ENCODE data around the gene LRBA. TPM values are rescaled to one million over a fixed set of nuclear protein-coding genes. Genes with fewer than 3 reads are reported as not detected.

The LRBA gene
- polyA plus RNA-seq, 1 of the 3 experiments (the other 2 are of a cell fraction), result 11.4 TPM

DNA sequence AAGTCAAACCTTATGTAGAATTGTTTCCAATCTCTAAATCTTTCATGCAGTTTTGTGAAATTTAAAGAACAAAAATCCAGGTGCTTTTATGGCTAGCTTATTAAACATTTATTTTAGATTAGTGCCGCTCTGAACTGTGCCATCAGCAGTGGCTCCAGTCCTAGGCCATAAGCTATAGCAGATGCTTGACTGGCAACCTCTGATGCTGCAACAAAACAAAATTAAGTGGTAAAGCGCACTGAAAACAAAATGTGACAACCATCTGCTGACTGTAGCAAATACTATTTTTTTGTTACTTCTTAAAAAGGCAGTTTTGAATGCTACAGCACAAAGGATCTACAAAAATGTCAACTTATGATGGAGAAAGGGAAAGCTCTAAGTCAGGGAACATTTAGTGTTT lies 699.4 kb downstream of the LRBA start (continued):
- TF ChIP-seq, protein P1, sequence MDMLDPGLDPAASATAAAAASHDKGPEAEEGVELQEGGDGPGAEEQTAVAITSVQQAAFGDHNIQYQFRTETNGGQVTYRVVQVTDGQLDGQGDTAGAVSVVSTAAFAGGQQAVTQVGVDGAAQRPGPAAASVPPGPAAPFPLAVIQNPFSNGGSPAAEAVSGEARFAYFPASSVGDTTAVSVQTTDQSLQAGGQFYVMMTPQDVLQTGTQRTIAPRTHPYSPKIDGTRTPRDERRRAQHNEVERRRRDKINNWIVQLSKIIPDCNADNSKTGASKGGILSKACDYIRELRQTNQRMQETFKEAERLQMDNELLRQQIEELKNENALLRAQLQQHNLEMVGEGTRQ (IDR thresholded peaks at IDR 0.05; ENCODE audit: borderline replicate concordance, low read depth, low read length), result no peak
- no peak for TF ChIP-seq MAX (IDR thresholded peaks at IDR 0.05; ENCODE audit: low read depth)
- no peak for TF ChIP-seq GATA2 (CRISPR knock-in tag; IDR thresholded peaks at IDR 0.05)
- no peak for TF ChIP-seq RXRA (IDR thresholded peaks at IDR 0.05; ENCODE audit: borderline replicate concordance, low read depth)

- no peak overlapping the region for H2AFZ ChIP-seq (ENCODE audit: low read depth)
- H3K4me1 ChIP-seq (ENCODE audit: control insufficient read depth in 1 of 2, insufficient read depth in 2 of 2, low read depth in 1 of 2, low read length in 1 of 2), result peaks cover 5 to 30% of the 10 kb centered on the region in 2 experiments; a peak in 3 of 4 replicates
- no peak for DNase-seq
- H3K79me2 ChIP-seq (ENCODE audit: insufficient read depth), result no peaks in the 10 kb centered on the region
- ChIA-PET CTCF (interaction anchor here (0.6 to 1.3 kb wide), 3 partner anchors 17 to 551 kb away, joined by 3 to 4 read pairs (median 3); no protein-coding TSS in a partner anchor), POLR2A (no interaction called here)
- H3K9ac ChIP-seq, result no peak overlapping the region
- H4K20me1 ChIP-seq (ENCODE audit: insufficient read depth), result no peaks in the 10 kb centered on the region
- H3K27ac ChIP-seq (ENCODE audit: low read depth in 2 of 2, low read length in 1 of 2), result no peak overlapping the region; a peak in 1 of 4 replicates
- H3K4me2 ChIP-seq, result no peak overlapping the region
- no peaks in the 10 kb centered on the region for H3K27me3 ChIP-seq (ENCODE audit: insufficient read depth)
- H3K4me3 ChIP-seq (ENCODE audit: low read depth in 2 of 2, low read length in 1 of 2), result no peak overlapping the region
- WGBS (ENCODE audit: low lambda C conversion rate), result 93% methylated on average over 8 of the region's 8 CpGs
- no peaks in the 10 kb centered on the region for H3K9me2 ChIP-seq
- TF ChIP-seq FOXM1 (IDR thresholded peaks at IDR 0.05; ENCODE audit: low read depth) (no peak), IRF3 (IDR thresholded peaks at IDR 0.05; ENCODE audit: low read depth, low read length) (no peak), MAX (IDR thresholded peaks at IDR 0.05; ENCODE audit: low read depth) (no peak), CHD2 (IDR thresholded peaks at IDR 0.05; ENCODE audit: low read length, partially characterized antibody) (no peak)
- TF ChIP-seq, protein P2, sequence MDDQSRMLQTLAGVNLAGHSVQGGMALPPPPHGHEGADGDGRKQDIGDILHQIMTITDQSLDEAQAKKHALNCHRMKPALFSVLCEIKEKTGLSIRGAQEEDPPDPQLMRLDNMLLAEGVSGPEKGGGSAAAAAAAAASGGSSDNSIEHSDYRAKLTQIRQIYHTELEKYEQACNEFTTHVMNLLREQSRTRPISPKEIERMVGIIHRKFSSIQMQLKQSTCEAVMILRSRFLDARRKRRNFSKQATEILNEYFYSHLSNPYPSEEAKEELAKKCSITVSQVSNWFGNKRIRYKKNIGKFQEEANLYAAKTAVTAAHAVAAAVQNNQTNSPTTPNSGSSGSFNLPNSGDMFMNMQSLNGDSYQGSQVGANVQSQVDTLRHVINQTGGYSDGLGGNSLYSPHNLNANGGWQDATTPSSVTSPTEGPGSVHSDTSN (IDR thresholded peaks at IDR 0.05), result no peak
- H3F3A ChIP-seq (replicated peaks; ENCODE audit: insufficient read depth), result peaks cover 12% of the 10 kb centered on the region
- no peaks in the 10 kb centered on the region for H3K36me3 ChIP-seq (replicated peaks in 1 of 2; ENCODE audit: control insufficient read depth in 1 of 2, insufficient read depth in 2 of 2, low read length in 1 of 2)
- H3K9me3 ChIP-seq, result no peaks in the 10 kb centered on the region
These were observed 699.9 kb downstream of the LRBA start for GRCh38 chr4:150315175-150315574.

- WGBS (ENCODE audit: low lambda C conversion rate), result 97% methylated on average over 1 of the region's 1 CpG
- Histone ChIP-seq H3K27me3 (ENCODE audit: insufficient read depth) (no peaks in the 10 kb centered on the region), H3K79me2 (ENCODE audit: insufficient read depth) (no peaks in the 10 kb centered on the region), H2AFZ (ENCODE audit: low read depth) (no peak overlapping the region), H3K4me3 (ENCODE audit: low read depth in 2 of 2, low read length in 1 of 2) (no peak overlapping the region), H3K27ac (ENCODE audit: low read depth in 2 of 2, low read length in 1 of 2) (no peak overlapping the region), H3K4me1 (ENCODE audit: control insufficient read depth in 1 of 2, insufficient read depth in 2 of 2, low read depth in 1 of 2, low read length in 1 of 2) (peaks cover 5 to 37% of the 10 kb centered on the region in 2 experiments; a peak in 3 of 4 replicates), H3K9me2 (no peaks in the 10 kb centered on the region), H3K36me3 (replicated peaks in 1 of 2; ENCODE audit: control insufficient read depth in 1 of 2, insufficient read depth in 2 of 2, low read length in 1 of 2) (no peaks in the 10 kb centered on the region), H4K20me1 (ENCODE audit: insufficient read depth) (no peaks in the 10 kb centered on the region), H3K9me3 (no peaks in the 10 kb centered on the region), H3K9ac (no peak overlapping the region), H3K4me2 (no peak overlapping the region), H3F3A (replicated peaks; ENCODE audit: insufficient read depth) (peaks cover 12% of the 10 kb centered on the region)
- no peak for DNase-seq
- POLR2A ChIA-PET, result no interaction called here
- CTCF ChIA-PET, result interaction anchor here (1.3 kb wide), 1 partner anchor 16 kb away, joined by 4 read pairs; no protein-coding TSS in a partner anchor
- no peak for TF ChIP-seq NRF1 (IDR thresholded peaks at IDR 0.05; ENCODE audit: low read depth, low read length)
- no peak for TF ChIP-seq GABPA (IDR thresholded peaks at IDR 0.05; ENCODE audit: low read depth)
These were observed 701.1 kb downstream of the LRBA start for GRCh38 chr4:150314031-150314430.

Data from SK-N-SH (cell line).